Keratinocyte (primary cell): ENCODE data around the gene MAP7D2. TPM values are rescaled to one million over a fixed set of nuclear protein-coding genes. Genes with fewer than 3 reads are reported as not detected.
"Not testable (repeated sequence)": the region's sequence is repeated elsewhere in the genome, so short reads cannot be mapped to it uniquely, and the experiment has no call there.

Experiments used
- DNase-seq: peaks from one replicate; pipeline ENCODE4 v3.0.0-alpha.2; 2011; ENCODE audit warnings: low read depth, missing footprints, low spot score
- FAIRE-seq: peaks from 2 replicates; lab custom pipeline; 2011; peaks lifted over from hg19 to GRCh38; lab: Jason Lieb, UNC
- H2AFZ ChIP-seq: 2 replicates; pipeline ENCODE4 v1.6.0; 2012; ENCODE audit warnings: low read length, control low read depth, inconsistent platforms; ENCODE audit not compliant: control insufficient read depth
- H3K27ac ChIP-seq: 2 replicates; pipeline ENCODE4 v1.5.1; 2011; ENCODE audit warnings: low read length; ENCODE audit not compliant: control insufficient read depth, insufficient read depth
- H3K27me3 ChIP-seq: 3 replicates; pipeline ENCODE4 v1.6.0; 2011; ENCODE audit warnings: low read length; ENCODE audit not compliant: control insufficient read depth, insufficient read depth; ENCODE audit errors: extremely low read depth
- H3K36me3 ChIP-seq, 2 experiments: 2 replicates in 1 of 2; 3 replicates in 1 of 2; pipeline ENCODE4 v1.5.1; 2011; ENCODE audit warnings: low read length in 2 of 2, mild to moderate bottlenecking in 1 of 2; ENCODE audit not compliant: control insufficient read depth in 2 of 2, insufficient read depth in 2 of 2; ENCODE audit errors: extremely low read depth in 1 of 2
- H3K4me1 ChIP-seq: 3 replicates; pipeline ENCODE4 v1.5.1; 2011; ENCODE audit warnings: low read length; ENCODE audit not compliant: control insufficient read depth, insufficient read depth; ENCODE audit errors: extremely low read depth
- H3K4me2 ChIP-seq: 3 replicates; pipeline ENCODE4 v1.6.0; 2011; ENCODE audit warnings: low read depth, low read length; ENCODE audit not compliant: control insufficient read depth, insufficient read depth; ENCODE audit errors: extremely low read depth
- H3K4me3 ChIP-seq, 3 experiments: fragments of 200-600 bp in 1 of 3; sonication (generic) in 1 of 3; 2 replicates in 2 of 3; 3 replicates in 1 of 3; pipeline ENCODE4 v1.5.1; 2011 to 2016; ENCODE audit warnings: low read length in 3 of 3, mild to moderate bottlenecking in 3 of 3, control low read depth in 2 of 3, inconsistent platforms in 1 of 3, low read depth in 1 of 3, mixed read lengths in 1 of 3, mixed run types in 1 of 3, moderate library complexity in 1 of 3; ENCODE audit not compliant: control insufficient read depth in 2 of 3, insufficient read depth in 2 of 3; ENCODE audit errors: extremely low read depth in 1 of 3
- H3K79me2 ChIP-seq: 2 replicates; pipeline ENCODE4 v1.6.0; 2012; ENCODE audit warnings: low read length; ENCODE audit not compliant: control insufficient read depth, insufficient read depth
- H3K9ac ChIP-seq: 3 replicates; pipeline ENCODE4 v1.6.0; 2011; ENCODE audit warnings: low read length; ENCODE audit not compliant: control insufficient read depth, insufficient read depth; ENCODE audit errors: extremely low read depth
- H3K9me1 ChIP-seq: 3 replicates; pipeline ENCODE4 v1.6.0; 2011; ENCODE audit warnings: low read length; ENCODE audit not compliant: control insufficient read depth, insufficient read depth; ENCODE audit errors: extremely low read depth
- H3K9me3 ChIP-seq: 2 replicates; pipeline ENCODE4 v1.5.1; 2012; ENCODE audit warnings: low read depth, low read length; ENCODE audit not compliant: control insufficient read depth
- H4K20me1 ChIP-seq: 3 replicates; pipeline ENCODE4 v1.6.0; 2011; ENCODE audit warnings: low read length; ENCODE audit not compliant: control insufficient read depth, insufficient read depth; ENCODE audit errors: extremely low read depth
- CTCF ChIP-seq, 3 experiments: IDR thresholded peaks in 1 of 3; conservative IDR thresholded peaks in 1 of 3; optimal IDR thresholded peaks in 1 of 3; 2 replicates in 2 of 3; 3 replicates in 1 of 3; pipeline versions ENCODE3 to v1.5.1; 2011; ENCODE audit warnings: low read length in 3 of 3, mild to moderate bottlenecking in 3 of 3, moderate library complexity in 2 of 3, control low read depth in 1 of 3, inconsistent platforms in 1 of 3; ENCODE audit not compliant: insufficient read depth in 2 of 3; ENCODE audit errors: extremely low read depth in 1 of 3
- EZH2 ChIP-seq: IDR thresholded peaks from one replicate; pipeline ENCODE4 v1.6.1; 2012; ENCODE audit warnings: inconsistent platforms, mild to moderate bottlenecking, low read length, moderate library complexity
- dilution Hi-C: fragments of 300-500 bp; cut with MboI; formaldehyde crosslinking; loops from one replicate; pipeline ENCODE4 v1.7.0; 2020; ENCODE audit warnings: low sequenced_read_pairs; ENCODE audit not compliant: extremely low pct_ligation_motif_present
- polyA plus RNA-seq, 5 experiments: library from polyadenylated mRNA; depleted of rRNA in 3 of 5; stranded (reverse) in 3 of 5; stranded (forward) in 1 of 5; unstranded in 1 of 5; fragments of >200 nt; gene quantifications; 1 replicate in 1 of 5; 2 replicates in 3 of 5; 3 replicates in 1 of 5; pipeline versions ENCODE4 v1.2.1 to v1.2.3, GENCODE V29; 2011 to 2012; ENCODE audit warnings: missing spikeins in 2 of 5, low read depth in 1 of 5, low replicate concordance in 1 of 5

The MAP7D2 gene
- polyA plus RNA-seq, 1 donor (not counting 4 experiments of a cell fraction or from before 2014, with no cell fraction given), result 0.76 TPM

- no peak for FAIRE-seq
- TF ChIP-seq EZH2, result no peak
- TF ChIP-seq CTCF (optimal IDR thresholded peaks at IDR 0.05 in 1 of 3, IDR thresholded peaks at IDR 0.05 in 1 of 3, conservative IDR thresholded peaks at IDR 0.05 in 1 of 3; ENCODE audit: extremely low read depth in 1 of 3, insufficient read depth in 2 of 3, low read length in 3 of 3), result no peak
- Histone ChIP-seq H3K36me3 (peaks cover 8 to 35% of the 10 kb centered on the region in 2 experiments), H4K20me1 (peaks cover 2% of the 10 kb centered on the region), H2AFZ (no peak overlapping the region), H3K79me2 (peaks cover 4% of the 10 kb centered on the region), H3K9ac (no peak overlapping the region), H3K4me1 (peaks cover 4% of the 10 kb centered on the region), H3K27ac (no peak overlapping the region), H3K9me3 (no peaks in the 10 kb centered on the region), H3K9me1 (no peaks in the 10 kb centered on the region), H3K27me3 (no peaks in the 10 kb centered on the region), H3K4me3 (no peak overlapping the region), H3K4me2 (no peak overlapping the region)
- DNase-seq, result no peak
- dilution Hi-C loops, result no loop called here
These were observed 12.0 kb upstream of the MAP7D2 start for GRCh38 chrX:20128670-20129069.

- H3K9ac ChIP-seq, result not testable (repeated sequence)
- peaks cover 8 to 24% of the 10 kb centered on the region in 2 experiments for H3K36me3 ChIP-seq
These were observed 10.7 kb upstream of the MAP7D2 start for GRCh38 chrX:20127440-20127839.

GRCh38 chrX:20126833-20127232 is 10.1 kb upstream of the MAP7D2 start:
- H3K4me3 ChIP-seq, H3K4me1 ChIP-seq, H4K20me1 ChIP-seq, H3K27me3 ChIP-seq, H3K9ac ChIP-seq, FAIRE-seq, H3K4me2 ChIP-seq, H3K79me2 ChIP-seq, H3K27ac ChIP-seq, H3K9me1 ChIP-seq, dilution Hi-C loops, H2AFZ ChIP-seq, H3K9me3 ChIP-seq, DNase-seq: not testable (repeated sequence)
- H3K36me3 ChIP-seq, result peaks cover 8 to 22% of the 10 kb centered on the region in 2 experiments

More at GRCh38 chrX:20127440-20127839, 10.7 kb upstream of the MAP7D2 start:
- H3K4me3 ChIP-seq, H4K20me1 ChIP-seq, H3K27ac ChIP-seq, H3K9me3 ChIP-seq, H3K4me1 ChIP-seq, dilution Hi-C loops, DNase-seq, H3K9me1 ChIP-seq, H2AFZ ChIP-seq, H3K4me2 ChIP-seq, H3K79me2 ChIP-seq, H3K27me3 ChIP-seq: not testable (repeated sequence)
- FAIRE-seq, result peak; percentile 99
- peak in 1 of 3 experiments; percentile 5 for TF ChIP-seq CTCF (optimal IDR thresholded peaks at IDR 0.05 in 1 of 3, IDR thresholded peaks at IDR 0.05 in 1 of 3, conservative IDR thresholded peaks at IDR 0.05 in 1 of 3; ENCODE audit: extremely low read depth in 1 of 3, insufficient read depth in 2 of 3, low read length in 3 of 3)
